Activated CD4-positive, alpha-beta memory T cell treated with anti-CD3 and anti-CD28 coated beads, Interleukin-2, amount 10 ng/mL, durations not matched to agents 7 days and 5 days (primary cell): ENCODE measurements around the gene LHFPL2. TPM values are rescaled to one million over a fixed set of nuclear protein-coding genes. Genes with fewer than 3 reads are reported as not detected.
A peak's percentile ranks its signal among the peaks of the same experiment; 100 is the strongest.

Experiments used
- CTCF ChIA-PET: fragments of 350-600 bp; sonication (Branson Sonifier 250); formaldehyde crosslinking; loops from one replicate; lab custom pipeline; 2021; ENCODE audit warnings: antibody characterized with exemption, inconsistent platforms; lab: Charles Lee
- POLR2A ChIA-PET: fragments of 350-600 bp; sonication (Branson Sonifier 250); formaldehyde crosslinking; loops from one replicate; lab custom pipeline; 2021; ENCODE audit warnings: antibody characterized with exemption; lab: Charles Lee
- DNase-seq: peaks from one replicate; pipeline ENCODE4 v3.0.0-alpha.2; 2020
- H3K27ac Mint-ChIP-seq: one replicate; pipeline ENCODE4 v1.8.0; 2021; ENCODE audit warnings: mild to moderate bottlenecking, mixed read lengths
- H3K27me3 Mint-ChIP-seq: one replicate; pipeline ENCODE4 v1.8.0; 2021; ENCODE audit warnings: mixed read lengths
- H3K36me3 Mint-ChIP-seq: one replicate; pipeline ENCODE4 v1.8.0; 2021; ENCODE audit warnings: low read depth, mixed read lengths
- H3K4me1 Mint-ChIP-seq: one replicate; pipeline ENCODE4 v1.8.0; 2021; ENCODE audit warnings: mixed read lengths
- H3K4me3 Mint-ChIP-seq: one replicate; pipeline ENCODE4 v1.8.0; 2021; ENCODE audit warnings: mild to moderate bottlenecking, mixed read lengths
- H3K9me3 Mint-ChIP-seq: one replicate; pipeline ENCODE4 v1.8.0; 2021; ENCODE audit warnings: mixed read lengths
- total RNA-seq, 2 experiments: library from RNA; stranded (reverse); gene quantifications; one replicate each; pipeline ENCODE4 v1.2.3, GENCODE V29; 2021

LHFPL2 gene
- total RNA-seq, 2 experiments from 2014 or later, result 0.18 to 0.30 TPM

GRCh38 chr5:78512435-78512834 lies 136.1 kb downstream of the LHFPL2 start:
- H3K27me3 Mint-ChIP-seq, result peaks cover 65% of the 10 kb centered on the region

GRCh38 chr5:78511121-78511906 lies 137.3 kb downstream of the LHFPL2 start:
- no peak overlapping the region for H3K4me3 Mint-ChIP-seq
- no peak for DNase-seq
- ChIA-PET POLR2A (interaction anchor here (0.6 to 0.7 kb wide), 2 partner anchors 44 to 45 kb away, joined by 3 read pairs; no protein-coding TSS in a partner anchor), CTCF (no interaction called here)
- H3K9me3 Mint-ChIP-seq, result no peaks in the 10 kb centered on the region
- H3K4me1 Mint-ChIP-seq, result peaks cover 9% of the 10 kb centered on the region
- no peak overlapping the region for H3K27ac Mint-ChIP-seq
- peaks cover 65% of the 10 kb centered on the region for H3K27me3 Mint-ChIP-seq
- H3K36me3 Mint-ChIP-seq, result no peaks in the 10 kb centered on the region

More at GRCh38 chr5:78512435-78512834, 136.1 kb downstream of the LHFPL2 start:
- ChIA-PET POLR2A (no interaction called here), CTCF (no interaction called here)
- no peak for DNase-seq
- H3K4me1 Mint-ChIP-seq, result peaks cover 9% of the 10 kb centered on the region
- no peaks in the 10 kb centered on the region for H3K9me3 Mint-ChIP-seq
- no peak overlapping the region for H3K4me3 Mint-ChIP-seq
- no peak overlapping the region for H3K27ac Mint-ChIP-seq
- no peaks in the 10 kb centered on the region for H3K36me3 Mint-ChIP-seq

GRCh38 chr5:78509884-78510769 lies 138.4 kb downstream of the LHFPL2 start:
- Mint-ChIP-seq H3K9me3 (no peaks in the 10 kb centered on the region), H3K36me3 (no peaks in the 10 kb centered on the region), H3K4me3 (peak overlapping the region; percentile 58), H3K4me1 (peaks cover 9% of the 10 kb centered on the region), H3K27me3 (peaks cover 66% of the 10 kb centered on the region), H3K27ac (no peak overlapping the region)
- ChIA-PET CTCF (interaction anchor here (1.0 kb wide), 1 partner anchor 23 kb away, joined by 3 read pairs; no protein-coding TSS in a partner anchor), POLR2A (interaction anchor here (1.4 kb wide), 1 partner anchor 15 kb away, joined by 3 read pairs; no protein-coding TSS in a partner anchor)
- DNase-seq, result peak; percentile 33

GRCh38 chr5:78509145-78509865 lies 139.3 kb downstream of the LHFPL2 start:
- H3K9me3 Mint-ChIP-seq, result no peaks in the 10 kb centered on the region
- no peak overlapping the region for H3K27ac Mint-ChIP-seq
- peaks cover 9% of the 10 kb centered on the region for H3K4me1 Mint-ChIP-seq
- peak overlapping the region; percentile 38 for H3K4me3 Mint-ChIP-seq
- no peak for DNase-seq
- ChIA-PET POLR2A (interaction anchor here (1.0 to 1.4 kb wide), 2 partner anchors 16 to 51 kb away, joined by 3 read pairs; no protein-coding TSS in a partner anchor), CTCF (interaction anchor here (1.0 kb wide), 1 partner anchor 24 kb away, joined by 3 read pairs; no protein-coding TSS in a partner anchor)
- peaks cover 61% of the 10 kb centered on the region for H3K27me3 Mint-ChIP-seq
- H3K36me3 Mint-ChIP-seq, result no peaks in the 10 kb centered on the region

GRCh38 chr5:78508186-78508765 lies 140.3 kb downstream of the LHFPL2 start:
- Mint-ChIP-seq H3K4me1 (peaks cover 9% of the 10 kb centered on the region), H3K36me3 (no peaks in the 10 kb centered on the region), H3K27ac (no peak overlapping the region), H3K9me3 (no peaks in the 10 kb centered on the region), H3K27me3 (peaks cover 55% of the 10 kb centered on the region), H3K4me3 (no peak overlapping the region)
- DNase-seq, result no peak
- POLR2A ChIA-PET, result interaction anchor here (1.0 kb wide), 1 partner anchor 52 kb away, joined by 3 read pairs; no protein-coding TSS in a partner anchor
- CTCF ChIA-PET, result no interaction called here

GRCh38 chr5:78507531-78507930 lies 141.0 kb downstream of the LHFPL2 start:
- Mint-ChIP-seq H3K9me3 (no peaks in the 10 kb centered on the region), H3K27ac (no peak overlapping the region), H3K4me1 (peaks cover 9% of the 10 kb centered on the region), H3K4me3 (no peak overlapping the region), H3K36me3 (no peaks in the 10 kb centered on the region), H3K27me3 (peaks cover 58% of the 10 kb centered on the region)
- POLR2A ChIA-PET, result no interaction called here
- no peak for DNase-seq
- CTCF ChIA-PET, result no interaction called here

GRCh38 chr5:78506261-78507024 lies 142.1 kb downstream of the LHFPL2 start:
- no peak overlapping the region for H3K27ac Mint-ChIP-seq
- no peaks in the 10 kb centered on the region for H3K9me3 Mint-ChIP-seq
- H3K4me1 Mint-ChIP-seq, result peaks cover 9% of the 10 kb centered on the region
- no peak for DNase-seq
- CTCF ChIA-PET, result no interaction called here
- no peak overlapping the region for H3K4me3 Mint-ChIP-seq
- H3K36me3 Mint-ChIP-seq, result no peaks in the 10 kb centered on the region
- peaks cover 62% of the 10 kb centered on the region for H3K27me3 Mint-ChIP-seq
- POLR2A ChIA-PET, result no interaction called here

GRCh38 chr5:78505860-78506259 lies 142.7 kb downstream of the LHFPL2 start:
- CTCF ChIA-PET, result interaction anchor here (0.6 kb wide), 1 partner anchor 1362 kb away, joined by 3 read pairs; no protein-coding TSS in a partner anchor
- H3K4me1 Mint-ChIP-seq, result peaks cover 9% of the 10 kb centered on the region
- peaks cover 61% of the 10 kb centered on the region for H3K27me3 Mint-ChIP-seq
- no peak overlapping the region for H3K27ac Mint-ChIP-seq
- no peaks in the 10 kb centered on the region for H3K36me3 Mint-ChIP-seq
- DNase-seq, result no peak
- no peak overlapping the region for H3K4me3 Mint-ChIP-seq
- no peaks in the 10 kb centered on the region for H3K9me3 Mint-ChIP-seq
- POLR2A ChIA-PET, result no interaction called here

GRCh38 chr5:78504704-78505677 lies 143.6 kb downstream of the LHFPL2 start:
- H3K27ac Mint-ChIP-seq, result no peak overlapping the region
- POLR2A ChIA-PET, result no interaction called here
- no peak for DNase-seq
- H3K27me3 Mint-ChIP-seq, result peaks cover 61% of the 10 kb centered on the region
- no peaks in the 10 kb centered on the region for H3K9me3 Mint-ChIP-seq
- H3K4me1 Mint-ChIP-seq, result peaks cover 7% of the 10 kb centered on the region
- CTCF ChIA-PET, result interaction anchor here (0.6 kb wide), 1 partner anchor 1361 kb away, joined by 3 read pairs; no protein-coding TSS in a partner anchor
- no peaks in the 10 kb centered on the region for H3K36me3 Mint-ChIP-seq
- no peak overlapping the region for H3K4me3 Mint-ChIP-seq

- Mint-ChIP-seq H3K4me3 (no peak overlapping the region), H3K27ac (no peak overlapping the region), H3K36me3 (no peaks in the 10 kb centered on the region), H3K4me1 (peaks cover under 1% of the 10 kb centered on the region), H3K9me3 (no peaks in the 10 kb centered on the region), H3K27me3 (peaks cover 63% of the 10 kb centered on the region)
- POLR2A ChIA-PET, result no interaction called here
- no peak for DNase-seq
- CTCF ChIA-PET, result no interaction called here
Measured at GRCh38 chr5:78503958-78504653, 144.5 kb downstream of the LHFPL2 start.
